Stimulated activated CD4-positive, alpha-beta T cell treated with anti-CD3 and anti-CD28 coated beads, Interleukin-4, amount 100 ng/mL, for 48 hours (primary cell): ENCODE data around the gene OR14I1.
"Not testable (repeated sequence)": the region's sequence is repeated elsewhere in the genome, so short reads cannot be mapped to it uniquely, and the experiment has no call there.

Experiments
- DNase-seq, 2 donors: peaks; one replicate each; pipeline ENCODE4 v3.0.0-alpha.2; 2020; ENCODE audit warnings: low read depth in 2 of 2

The OR14I1 gene

GRCh38 chr1:248688527-248689298 lies 13.9 kb downstream of the OR14I1 start:
- DNase-seq = no peak

GRCh38 chr1:248686815-248687214 lies 15.8 kb downstream of the OR14I1 start:
- no peak for DNase-seq

GRCh38 chr1:248681651-248682050 lies 20.9 kb downstream of the OR14I1 start:
- no peak for DNase-seq

GRCh38 chr1:248670003-248670402 lies 32.6 kb downstream of the OR14I1 start:
- DNase-seq = no peak

GRCh38 chr1:248663453-248664328 lies 38.9 kb downstream of the OR14I1 start:
- DNase-seq = not testable (repeated sequence)

- DNase-seq = not testable (repeated sequence)
Measured at GRCh38 chr1:248656797-248657196, 45.8 kb downstream of the OR14I1 start.

- DNase-seq = not testable (repeated sequence)
Measured at GRCh38 chr1:248655354-248655753, 47.2 kb downstream of the OR14I1 start, which contains the start of gene OR2T27. OR2T27 (minus strand) TSS chr1:248655528; CDS start chr1:248650884, 4,644 bp downstream.
